A673 (cell line): Measurements from ENCODE around the gene TPSD1. TPM values are rescaled to one million over a fixed set of nuclear protein-coding genes. Genes with fewer than 3 reads are reported as not detected.

ENCODE experiments used
- BruUV-seq: library from RNA; stranded (reverse); fragments of 400-500 nt; replicated peaks from 2 replicates; lab custom pipeline; 2021; lab: Mats Ljungman, UMichigan
- CTCF ChIA-PET: fragments of 300-600 bp; sonication (Branson Sonifier 250); formaldehyde crosslinking; loops from one replicate; lab custom pipeline; 2022; ENCODE audit warnings: antibody characterized with exemption; lab: Charles Lee
- POLR2A ChIA-PET: fragments of 300-600 bp; sonication (Branson Sonifier 250); formaldehyde crosslinking; loops from one replicate; lab custom pipeline; 2022; ENCODE audit warnings: antibody characterized with exemption; ENCODE audit not compliant: low non-redundant PET; lab: Charles Lee
- DNase-seq: peaks from one replicate; pipeline ENCODE4 v3.0.0-alpha.2; 2015; ENCODE audit warnings: low spot score
- H3K27ac ChIP-seq: fragments of 200-600 bp; sonication (generic); 2 replicates; pipeline ENCODE4 v1.5.1; 2016; ENCODE audit warnings: mixed run types, low read depth, mild to moderate bottlenecking, mixed read lengths, antibody characterized with exemption, low read length; ENCODE audit not compliant: poor library complexity, severe bottlenecking
- H3K27me3 ChIP-seq: fragments of 200-600 bp; sonication (generic); replicated peaks from 2 replicates; pipeline ENCODE4 v1.6.1; 2017; ENCODE audit warnings: mixed run types, low read depth, mild to moderate bottlenecking, mixed read lengths, antibody characterized with exemption, low read length; ENCODE audit not compliant: insufficient read depth, poor library complexity
- H3K36me3 ChIP-seq: fragments of 200-600 bp; sonication (generic); 2 replicates; pipeline ENCODE4 v1.6.1; 2016; ENCODE audit warnings: mixed run types, mild to moderate bottlenecking, mixed read lengths, antibody characterized with exemption, low read length; ENCODE audit not compliant: insufficient read depth, poor library complexity, severe bottlenecking
- H3K4me1 ChIP-seq: fragments of 200-600 bp; sonication (generic); 2 replicates; pipeline ENCODE4 v1.6.1; 2017; ENCODE audit warnings: mixed run types, mild to moderate bottlenecking, mixed read lengths, antibody characterized with exemption, low read length; ENCODE audit not compliant: insufficient read depth, poor library complexity, severe bottlenecking
- H3K4me3 ChIP-seq: fragments of 200-600 bp; sonication (generic); 2 replicates; pipeline ENCODE4 v1.5.1; 2016; ENCODE audit warnings: low read depth, mixed run types, mild to moderate bottlenecking, mixed read lengths, low read length; ENCODE audit not compliant: poor library complexity, severe bottlenecking
- H3K9me3 ChIP-seq: fragments of 200-600 bp; sonication (generic); 2 replicates; pipeline ENCODE4 v1.6.1; 2016; ENCODE audit warnings: mixed run types, low read depth, mild to moderate bottlenecking, mixed read lengths, antibody characterized with exemption, low read length; ENCODE audit not compliant: poor library complexity, severe bottlenecking
- CTCF ChIP-seq: fragments of 300-800, 200-600 bp; sonication (generic); conservative IDR thresholded peaks from 2 replicates; pipeline ENCODE4 v1.5.1; 2017; ENCODE audit warnings: low read depth, mild to moderate bottlenecking, antibody characterized with exemption, low read length, moderate library complexity, mixed read lengths
- EZH2 ChIP-seq: fragments of 200-600 bp; sonication (generic); IDR thresholded peaks from 2 replicates; pipeline ENCODE4 v1.6.1; 2017; ENCODE audit warnings: borderline replicate concordance, low read depth, mild to moderate bottlenecking, mixed read lengths, antibody characterized with exemption, low read length; ENCODE audit not compliant: poor library complexity, severe bottlenecking
- intact Hi-C: fragments of 100-400 bp; cut with micrococcal nuclease; formaldehyde crosslinking; loops from one replicate; pipeline ENCODE4 v1.10.0; 2022; ENCODE audit not compliant: unreplicated experiment
- total RNA-seq: library from RNA; stranded (reverse); gene quantifications from 2 replicates; pipeline ENCODE4 v1.2.3, GENCODE V29; 2021

TPSD1 gene
- total RNA-seq, 1 experiment from 2014 or later = 2.3 TPM

- peaks cover 26% of the 10 kb centered on the region for H3K4me1 ChIP-seq
- no TSS peak for BruUV-seq
- H3K9me3 ChIP-seq = no peaks in the 10 kb centered on the region
- H3K4me3 ChIP-seq = no peak overlapping the region
- POLR2A ChIA-PET = no interaction called here
- CTCF ChIA-PET = no interaction called here
- no peak for TF ChIP-seq CTCF
- TF ChIP-seq EZH2 = no peak
- DNase-seq = no peak
- H3K27ac ChIP-seq = no peak overlapping the region
- intact Hi-C loops = no loop called here
- no peaks in the 10 kb centered on the region for H3K36me3 ChIP-seq
- H3K27me3 ChIP-seq = no peaks in the 10 kb centered on the region
These were observed 20.1 kb downstream of the TPSD1 start for GRCh38 chr16:1275791-1276579.

GRCh38 chr16:1276580-1276878, 20.7 kb downstream of the TPSD1 start:
- Histone ChIP-seq H3K9me3 (no peaks in the 10 kb centered on the region), H3K27me3 (no peaks in the 10 kb centered on the region), H3K4me3 (no peak overlapping the region), H3K27ac (no peak overlapping the region), H3K4me1 (peaks cover 21% of the 10 kb centered on the region), H3K36me3 (no peaks in the 10 kb centered on the region)
- intact Hi-C loops = no loop called here
- TF ChIP-seq CTCF (no peak), EZH2 (no peak)
- ChIA-PET CTCF (no interaction called here), POLR2A (no interaction called here)
- no TSS peak for BruUV-seq
- DNase-seq = no peak

- intact Hi-C loops = no loop called here
- ChIA-PET CTCF (no interaction called here), POLR2A (no interaction called here)
- TF ChIP-seq CTCF = no peak
- no peak for TF ChIP-seq EZH2
- H3K27me3 ChIP-seq = no peaks in the 10 kb centered on the region
- H3K9me3 ChIP-seq = no peaks in the 10 kb centered on the region
- no peak overlapping the region for H3K4me3 ChIP-seq
- H3K4me1 ChIP-seq = peaks cover 14% of the 10 kb centered on the region
- DNase-seq = no peak
- no peak overlapping the region for H3K27ac ChIP-seq
- H3K36me3 ChIP-seq = no peaks in the 10 kb centered on the region
- no TSS peak for BruUV-seq
These were observed 21.3 kb downstream of the TPSD1 start for GRCh38 chr16:1277151-1277598.
